Measurements from ENCODE around the gene TLR4.

DNA sequence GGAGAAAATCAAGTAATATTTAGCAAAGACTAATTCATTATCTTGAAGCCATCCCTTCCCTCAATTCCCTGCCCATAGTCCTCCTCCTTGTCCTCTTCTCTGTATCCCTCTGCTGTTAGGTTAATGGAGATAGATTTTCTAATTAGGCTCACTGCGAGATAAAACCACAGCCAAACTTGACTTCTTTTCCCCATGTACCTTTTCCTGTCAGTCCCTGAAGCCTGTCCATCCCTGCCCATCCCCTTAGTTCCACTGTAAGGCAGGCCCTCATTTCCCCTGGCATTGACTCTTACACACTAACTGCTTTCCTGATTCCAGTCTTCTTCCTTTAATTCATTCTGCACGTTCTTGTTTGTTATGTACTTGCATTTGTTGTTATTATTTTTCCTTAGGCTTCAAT is 1.2 kb downstream of the TLR4 start:
- TF ChIP-seq, protein P1, sequence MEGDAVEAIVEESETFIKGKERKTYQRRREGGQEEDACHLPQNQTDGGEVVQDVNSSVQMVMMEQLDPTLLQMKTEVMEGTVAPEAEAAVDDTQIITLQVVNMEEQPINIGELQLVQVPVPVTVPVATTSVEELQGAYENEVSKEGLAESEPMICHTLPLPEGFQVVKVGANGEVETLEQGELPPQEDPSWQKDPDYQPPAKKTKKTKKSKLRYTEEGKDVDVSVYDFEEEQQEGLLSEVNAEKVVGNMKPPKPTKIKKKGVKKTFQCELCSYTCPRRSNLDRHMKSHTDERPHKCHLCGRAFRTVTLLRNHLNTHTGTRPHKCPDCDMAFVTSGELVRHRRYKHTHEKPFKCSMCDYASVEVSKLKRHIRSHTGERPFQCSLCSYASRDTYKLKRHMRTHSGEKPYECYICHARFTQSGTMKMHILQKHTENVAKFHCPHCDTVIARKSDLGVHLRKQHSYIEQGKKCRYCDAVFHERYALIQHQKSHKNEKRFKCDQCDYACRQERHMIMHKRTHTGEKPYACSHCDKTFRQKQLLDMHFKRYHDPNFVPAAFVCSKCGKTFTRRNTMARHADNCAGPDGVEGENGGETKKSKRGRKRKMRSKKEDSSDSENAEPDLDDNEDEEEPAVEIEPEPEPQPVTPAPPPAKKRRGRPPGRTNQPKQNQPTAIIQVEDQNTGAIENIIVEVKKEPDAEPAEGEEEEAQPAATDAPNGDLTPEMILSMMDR (IDR thresholded peaks at IDR 0.05; ENCODE audit: low read depth, low read length): no peak
- TF ChIP-seq EZH2phosphoT487 (IDR thresholded peaks at IDR 0.05; ENCODE audit: low read depth): no peak

Data from OCI-LY3 (cell line).